ACC112 (cell line): ENCODE results near the gene GJC2.

Experiments used
- H2AFZ ChIP-seq: fragments of 200-600 bp; sonication (generic); one replicate; pipeline ENCODE4 v1.6.0; 2017; ENCODE audit warnings: antibody characterized with exemption, low read length; ENCODE audit not compliant: unreplicated experiment
- H3K27ac ChIP-seq: fragments of 200-600 bp; sonication (generic); 2 replicates; pipeline ENCODE4 v1.5.1; 2014; ENCODE audit warnings: low read depth, mild to moderate bottlenecking, antibody characterized with exemption, low read length, moderate library complexity
- H3K27me3 ChIP-seq: fragments of 200-600 bp; sonication (generic); 2 replicates; pipeline ENCODE4 v1.6.1; 2014; ENCODE audit warnings: mild to moderate bottlenecking, antibody characterized with exemption, low read length, moderate library complexity, mixed read lengths; ENCODE audit not compliant: insufficient read depth
- H3K36me3 ChIP-seq: fragments of 200-600 bp; sonication (generic); 2 replicates; pipeline ENCODE4 v1.6.1; 2016; ENCODE audit warnings: mild to moderate bottlenecking, antibody characterized with exemption, low read length, moderate library complexity, mixed read lengths; ENCODE audit not compliant: insufficient read depth
- H3K4me1 ChIP-seq: fragments of 200-600 bp; sonication (generic); one replicate; pipeline ENCODE4 v1.6.1; 2016; ENCODE audit warnings: low read length, mixed read lengths; ENCODE audit not compliant: insufficient read depth, unreplicated experiment, control insufficient read depth
- H3K4me3 ChIP-seq: fragments of 200-600 bp; sonication (generic); 2 replicates; pipeline ENCODE4 v1.5.1; 2014; ENCODE audit warnings: mild to moderate bottlenecking, low read depth, low read length
- H3K79me2 ChIP-seq: fragments of 200-600 bp; sonication (generic); one replicate; pipeline ENCODE4 v1.6.0; 2016; ENCODE audit warnings: low read length; ENCODE audit not compliant: control insufficient read depth, unreplicated experiment, insufficient read depth

Gene GJC2

DNA sequence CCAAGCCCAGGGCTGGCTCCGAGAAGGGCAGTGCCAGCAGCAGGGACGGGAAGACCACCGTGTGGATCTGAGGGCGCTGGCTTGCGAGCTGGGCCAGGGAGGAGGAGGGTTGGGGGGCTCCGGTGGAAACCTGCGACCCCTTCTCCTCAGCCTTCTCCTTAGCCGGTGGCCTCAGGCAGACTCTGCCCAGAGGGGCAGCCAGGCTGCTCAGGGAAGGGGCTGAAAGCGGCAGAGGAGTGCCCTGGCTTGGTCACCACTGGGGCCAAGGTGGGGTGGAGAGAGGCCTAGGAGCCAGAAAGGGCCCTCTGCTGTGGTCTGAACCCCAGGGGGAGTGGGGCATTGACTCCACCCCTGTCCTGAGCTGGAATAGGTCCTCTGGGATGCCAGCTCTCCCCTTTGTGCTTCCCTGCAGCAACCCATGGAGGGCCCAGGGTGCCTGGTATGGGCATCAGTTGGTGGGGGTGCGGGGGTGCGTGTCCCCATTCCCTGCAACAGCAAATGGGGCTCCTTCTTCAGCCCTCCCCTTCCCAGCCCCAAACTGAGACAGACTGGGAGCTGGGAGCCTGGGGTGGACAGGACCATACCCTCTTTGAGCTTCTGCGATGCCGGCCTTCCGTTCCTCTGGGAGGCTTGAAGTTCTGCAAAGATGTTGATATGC, 9.4 kb downstream of the GJC2 start:
- H3K4me1 ChIP-seq, result no peaks in the 10 kb centered on the region
- no peaks in the 10 kb centered on the region for H3K79me2 ChIP-seq
- no peak overlapping the region for H3K27ac ChIP-seq
- no peaks in the 10 kb centered on the region for H3K36me3 ChIP-seq
- no peak overlapping the region for H2AFZ ChIP-seq
- H3K4me3 ChIP-seq, result no peak overlapping the region
- no peaks in the 10 kb centered on the region for H3K27me3 ChIP-seq

DNA sequence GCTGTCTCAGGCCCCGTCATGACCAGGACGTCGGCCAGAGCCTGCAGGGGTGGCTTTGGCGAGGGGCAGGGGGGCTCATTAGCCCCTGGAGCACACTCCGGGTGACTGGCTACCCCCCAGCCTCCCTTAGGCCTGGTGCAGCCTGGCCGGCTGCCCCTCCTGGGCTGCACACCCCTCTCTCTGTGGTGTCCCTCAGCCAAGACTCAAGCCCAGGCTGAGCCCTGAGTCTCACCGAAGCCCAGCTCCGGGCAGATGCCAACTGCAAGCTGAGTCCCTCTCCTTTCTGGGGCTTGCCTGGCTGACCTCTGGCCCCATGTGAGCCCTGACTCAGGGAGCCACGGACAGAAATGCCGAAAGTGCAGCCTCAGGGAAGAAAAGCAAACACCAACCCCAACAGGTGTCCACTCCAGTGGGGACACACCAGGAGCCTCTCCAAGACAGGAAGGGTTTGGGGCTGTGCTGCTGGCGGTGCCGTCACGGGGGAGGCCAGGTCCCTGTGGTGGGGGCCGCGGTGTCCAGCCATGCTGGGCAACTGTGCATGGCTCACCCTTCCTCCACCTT, 10.6 kb downstream of the GJC2 start:
- no peaks in the 10 kb centered on the region for H3K79me2 ChIP-seq
- H2AFZ ChIP-seq, result no peak overlapping the region
- H3K4me1 ChIP-seq, result no peaks in the 10 kb centered on the region
- H3K27me3 ChIP-seq, result no peaks in the 10 kb centered on the region
- no peak overlapping the region for H3K4me3 ChIP-seq
- H3K27ac ChIP-seq, result no peak overlapping the region
- H3K36me3 ChIP-seq, result no peaks in the 10 kb centered on the region

DNA sequence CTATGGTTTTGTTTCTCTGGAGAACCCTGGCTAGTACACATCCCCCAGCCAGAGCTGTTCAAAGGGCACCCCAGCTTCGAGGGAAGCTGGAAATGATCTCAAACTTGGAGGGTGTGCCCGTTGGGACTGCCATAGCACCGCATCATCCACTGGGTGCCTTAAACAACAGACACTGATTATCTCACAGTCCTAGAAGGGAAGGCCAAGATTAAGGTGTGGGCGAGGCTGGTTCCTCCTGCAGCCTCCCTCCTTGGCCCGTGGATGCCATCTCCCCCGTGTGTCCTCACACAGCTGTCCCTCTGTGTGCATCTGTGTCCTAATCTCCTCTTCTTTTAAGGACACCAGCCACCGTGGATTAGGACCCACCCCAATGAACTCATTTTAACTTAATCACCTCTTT, 11.6 kb downstream of the GJC2 start:
- Histone ChIP-seq H3K79me2 (no peaks in the 10 kb centered on the region), H3K36me3 (no peaks in the 10 kb centered on the region), H2AFZ (no peak overlapping the region), H3K27me3 (no peaks in the 10 kb centered on the region), H3K4me1 (no peaks in the 10 kb centered on the region), H3K27ac (no peak overlapping the region), H3K4me3 (no peak overlapping the region)

- H3K27ac ChIP-seq, result no peak overlapping the region
- no peaks in the 10 kb centered on the region for H3K27me3 ChIP-seq
- peaks cover 3% of the 10 kb centered on the region for H3K4me1 ChIP-seq
- no peaks in the 10 kb centered on the region for H3K79me2 ChIP-seq
- H3K36me3 ChIP-seq, result no peaks in the 10 kb centered on the region
- no peak overlapping the region for H2AFZ ChIP-seq
- no peak overlapping the region for H3K4me3 ChIP-seq
Measured at GRCh38 chr1:228161866-228162265, 12.1 kb downstream of the GJC2 start.

DNA sequence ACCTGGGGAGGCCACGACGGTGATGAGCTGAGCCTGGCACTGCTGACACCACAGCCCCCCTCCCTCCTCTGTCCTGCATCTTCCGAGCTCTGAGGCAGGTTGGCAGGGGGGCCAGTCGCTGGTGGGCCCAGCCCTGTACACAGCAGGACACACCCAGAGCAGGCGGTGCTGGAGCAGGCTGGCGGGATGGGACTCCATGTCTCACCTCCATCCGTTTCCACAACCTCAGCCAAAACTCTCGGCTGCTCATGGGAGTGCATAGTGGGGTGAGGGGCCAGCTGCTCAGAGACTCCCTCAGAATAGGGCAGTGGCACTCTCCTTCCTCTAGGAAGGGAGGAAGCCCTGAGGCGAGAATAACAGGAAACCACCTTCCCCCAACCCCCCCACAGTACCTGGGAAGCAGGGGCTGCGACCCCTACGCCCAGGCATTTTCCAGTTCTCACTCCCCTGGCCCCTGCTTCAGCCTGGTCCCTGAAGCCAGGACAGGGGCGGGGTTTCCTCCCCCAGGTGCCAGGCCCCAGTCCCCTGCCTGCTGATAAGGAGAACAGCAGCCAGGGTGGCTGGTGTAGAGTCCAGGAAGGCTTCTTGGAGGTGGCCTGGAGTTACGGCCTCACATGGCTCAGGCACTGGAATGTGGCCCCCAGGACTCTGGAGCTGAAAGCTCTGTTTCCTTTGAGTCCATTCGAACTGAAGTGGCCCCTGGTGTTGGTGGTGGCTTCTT, 12.7 kb downstream of the GJC2 start:
- H3K36me3 ChIP-seq, result no peaks in the 10 kb centered on the region
- no peak overlapping the region for H2AFZ ChIP-seq
- no peak overlapping the region for H3K27ac ChIP-seq
- no peak overlapping the region for H3K4me3 ChIP-seq
- no peaks in the 10 kb centered on the region for H3K79me2 ChIP-seq
- no peaks in the 10 kb centered on the region for H3K27me3 ChIP-seq
- peaks cover 3% of the 10 kb centered on the region for H3K4me1 ChIP-seq

DNA sequence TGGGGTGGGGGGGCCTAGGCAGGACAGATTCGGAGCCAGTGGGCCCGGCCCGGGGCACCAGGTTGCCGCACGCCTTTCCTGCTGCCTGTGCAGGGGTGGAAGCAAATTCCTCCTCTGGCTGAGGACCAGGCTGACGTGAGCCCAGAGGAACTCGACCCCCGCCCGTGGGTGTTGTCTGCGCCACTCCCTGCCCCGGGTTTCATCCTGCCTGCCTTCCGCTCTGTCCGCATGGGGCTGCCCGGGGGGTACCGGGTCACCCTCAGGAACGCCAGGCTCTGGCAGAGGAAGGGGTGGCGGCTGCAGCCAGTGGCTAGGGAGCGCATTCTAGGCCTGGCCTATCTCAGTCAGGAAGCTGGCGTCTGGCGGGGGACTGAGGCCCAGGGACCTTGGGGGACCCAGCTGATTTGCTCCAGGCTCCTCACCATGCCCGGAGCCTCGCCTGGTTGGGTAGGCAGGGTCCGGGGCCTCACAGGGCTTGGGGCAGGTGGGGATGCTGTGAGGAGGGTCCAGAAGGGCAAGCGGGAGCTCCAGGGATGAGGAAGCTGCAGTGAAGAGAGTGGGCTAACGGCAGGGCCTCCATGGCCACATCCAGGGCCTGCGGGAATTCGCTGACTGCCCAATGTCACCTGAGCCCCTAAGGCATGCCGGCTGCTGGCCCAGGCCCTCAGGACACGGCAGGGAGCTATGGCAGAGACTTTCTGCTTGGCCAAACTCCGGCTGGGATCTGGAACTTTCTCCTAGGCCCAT, 13.4 kb downstream of the GJC2 start:
- H3K4me1 ChIP-seq, result peaks cover 3% of the 10 kb centered on the region
- no peak overlapping the region for H3K4me3 ChIP-seq
- H3K27me3 ChIP-seq, result no peaks in the 10 kb centered on the region
- no peak overlapping the region for H2AFZ ChIP-seq
- H3K79me2 ChIP-seq, result no peaks in the 10 kb centered on the region
- no peak overlapping the region for H3K27ac ChIP-seq
- no peaks in the 10 kb centered on the region for H3K36me3 ChIP-seq

DNA sequence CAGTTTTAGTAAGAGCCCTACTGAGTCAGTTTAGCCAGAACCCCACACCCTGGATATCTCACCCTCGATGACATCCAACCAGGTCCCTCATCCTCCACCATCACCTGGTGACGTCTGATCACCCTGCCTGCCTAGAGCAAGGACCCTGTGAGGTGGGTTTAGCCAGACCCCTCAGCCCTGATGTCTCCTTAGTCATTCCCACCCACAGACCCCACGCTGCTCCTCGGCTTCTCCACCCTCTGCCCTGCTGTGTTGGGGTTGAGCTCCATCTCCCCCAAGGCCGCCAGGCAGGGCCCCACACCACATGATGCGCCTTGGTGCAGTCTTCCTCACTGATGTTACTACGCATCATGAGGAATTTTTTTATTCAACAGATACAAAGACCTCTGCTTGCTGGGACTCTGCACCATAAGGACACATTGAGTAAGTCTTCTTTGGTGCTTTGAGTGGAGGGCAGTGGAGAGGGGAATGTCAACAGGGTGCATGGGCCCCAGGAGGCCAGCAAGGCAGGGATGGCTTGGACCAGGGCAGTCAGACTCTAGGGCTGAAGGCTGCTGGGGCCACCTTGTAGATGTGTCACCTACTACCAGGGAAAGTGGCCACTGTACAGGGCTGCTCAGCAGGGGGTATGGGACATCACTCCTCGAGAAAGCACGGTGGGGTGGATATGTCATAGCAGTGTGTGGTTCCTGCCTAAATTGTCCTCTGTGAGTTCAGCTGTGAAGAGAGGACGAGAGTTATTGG, 14.2 kb downstream of the GJC2 start:
- H3K36me3 ChIP-seq, result no peaks in the 10 kb centered on the region
- no peak overlapping the region for H2AFZ ChIP-seq
- no peaks in the 10 kb centered on the region for H3K79me2 ChIP-seq
- H3K27me3 ChIP-seq, result no peaks in the 10 kb centered on the region
- H3K27ac ChIP-seq, result no peak overlapping the region
- H3K4me3 ChIP-seq, result no peak overlapping the region
- peaks cover 3% of the 10 kb centered on the region for H3K4me1 ChIP-seq

DNA sequence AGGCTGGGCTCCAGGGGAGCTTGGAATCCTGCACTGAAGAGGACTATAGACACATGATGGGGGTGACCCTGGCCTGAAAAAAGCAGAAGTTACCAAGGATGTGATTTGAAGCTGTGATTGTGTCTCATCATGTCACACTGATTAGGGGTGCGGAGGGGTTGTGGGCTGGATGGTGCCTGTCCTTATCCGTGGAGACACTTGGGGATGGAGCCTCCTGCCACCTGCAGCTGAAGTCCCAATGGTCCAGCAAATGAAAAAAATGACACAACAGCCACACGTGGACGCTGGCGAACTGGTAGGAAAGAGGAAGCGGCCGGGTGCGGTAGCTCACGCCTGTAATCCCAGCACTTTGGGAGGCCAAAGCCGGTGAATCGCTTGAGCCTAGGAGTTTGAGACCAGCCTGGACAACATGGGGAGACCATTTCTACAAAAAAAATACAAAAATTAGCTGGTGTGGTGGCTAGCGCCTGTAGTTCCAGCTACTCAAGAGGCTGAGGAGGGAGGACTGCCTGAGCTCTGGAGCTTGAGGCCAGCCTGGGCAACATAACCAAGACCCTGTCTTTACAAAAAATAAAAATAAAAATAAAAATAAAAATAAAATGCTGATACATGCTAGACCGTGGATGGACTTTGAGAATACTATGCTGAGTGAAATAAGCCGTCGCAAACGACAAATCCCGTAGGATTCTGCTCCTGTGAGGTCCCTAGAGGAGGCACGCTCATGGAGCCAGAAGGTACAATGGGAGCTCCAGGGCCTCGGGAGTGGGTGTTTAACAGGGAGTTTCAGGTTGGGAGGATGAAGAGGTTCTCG, 15.0 kb downstream of the GJC2 start:
- no peaks in the 10 kb centered on the region for H3K79me2 ChIP-seq
- H3K4me1 ChIP-seq, result peaks cover 3% of the 10 kb centered on the region
- H3K27ac ChIP-seq, result peak overlapping the region; percentile 72
- peak overlapping the region; percentile 86 for H2AFZ ChIP-seq
- H3K27me3 ChIP-seq, result no peaks in the 10 kb centered on the region
- H3K4me3 ChIP-seq, result peak overlapping the region; percentile 93
- no peaks in the 10 kb centered on the region for H3K36me3 ChIP-seq

DNA sequence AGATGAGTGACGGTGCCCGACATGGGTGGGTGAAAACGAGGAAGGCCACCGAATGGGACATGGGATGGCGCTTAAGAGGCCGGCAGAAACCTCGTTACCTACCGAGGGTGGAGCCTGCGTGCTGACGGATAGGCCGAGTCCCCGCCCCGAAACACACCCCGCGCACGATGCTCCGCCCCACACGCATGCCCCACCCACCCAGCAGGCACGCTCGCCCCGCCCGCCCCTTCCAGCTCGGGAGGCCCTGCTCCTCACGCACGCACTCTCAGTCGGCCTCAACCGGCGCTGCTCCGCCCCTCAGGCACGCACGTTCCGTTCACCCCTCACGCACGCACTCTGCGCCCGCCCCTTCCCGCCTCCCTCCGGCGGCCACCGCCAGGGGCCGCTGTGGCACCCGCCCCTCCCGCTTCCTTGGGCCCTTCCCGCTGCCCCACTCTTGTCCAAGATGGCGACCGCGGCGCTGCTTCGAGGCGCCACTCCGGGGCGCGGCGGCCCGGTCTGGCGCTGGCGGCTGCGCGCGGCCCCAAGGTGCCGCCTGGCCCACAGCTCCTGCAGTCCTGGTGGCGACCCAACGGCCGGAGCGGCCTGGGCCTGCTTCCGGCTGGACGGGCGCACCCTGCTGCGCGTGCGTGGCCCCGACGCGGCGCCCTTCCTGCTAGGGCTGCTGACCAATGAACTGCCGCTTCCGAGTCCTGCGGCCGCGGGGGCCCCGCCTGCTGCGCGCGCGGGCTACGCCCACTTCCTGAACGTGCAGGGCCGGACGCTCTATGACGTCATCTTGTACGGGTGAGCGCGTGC, 15.8 kb downstream of the GJC2 start, which contains the start of gene IBA57:
Gene IBA57 (plus strand): TSS at position 433 of the 798 bp plus-strand sequence. CDS start 13 bp downstream, at position 446.
- Histone ChIP-seq H3K27ac (peak within 1 kb of the TSS; percentile 99), H3K79me2 (no peaks in the 10 kb centered on the region), H3K4me1 (peaks cover 3% of the 10 kb centered on the region), H3K4me3 (peak within 1 kb of the TSS; percentile 93), H2AFZ (peak within 1 kb of the TSS; percentile 86), H3K36me3 (no peaks in the 10 kb centered on the region), H3K27me3 (no peaks in the 10 kb centered on the region)
